HG02678 (cell line): ENCODE measurements around the gene SHISAL1.

Experiments used
- ATAC-seq: cut with Tn5 transposase; IDR thresholded peaks from one replicate; pipeline ENCODE4 v1.9.1; 2021; ENCODE audit warnings: mild to moderate bottlenecking, moderate library complexity; ENCODE audit not compliant: unreplicated experiment

The SHISAL1 gene

DNA sequence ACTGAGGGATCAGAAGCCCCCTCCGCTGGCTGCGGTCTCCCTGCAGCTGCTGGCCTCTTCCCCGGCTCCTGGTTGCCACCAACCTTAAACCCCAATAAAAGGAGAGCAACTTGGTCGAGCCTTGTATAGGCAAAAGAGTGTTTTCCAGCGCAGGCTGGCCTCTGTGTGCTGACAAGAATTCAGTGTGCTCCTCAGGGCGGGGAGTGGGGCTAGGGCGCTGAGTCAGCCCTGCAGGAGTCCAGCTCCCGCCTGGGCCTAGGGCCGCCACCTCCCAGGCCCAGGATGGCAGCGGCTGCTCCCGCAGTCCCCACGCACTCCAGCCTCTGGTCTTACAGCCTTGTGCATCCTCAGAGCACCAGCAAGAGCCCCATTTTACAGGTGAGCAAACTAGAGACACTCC, at the start of gene SHISAL1:
Gene SHISAL1, minus strand, starts transcription at position 186 of the 400 bp plus-strand sequence. CDS start 12,006 bp downstream, outside the sequence.
- ATAC-seq, result no peak

DNA sequence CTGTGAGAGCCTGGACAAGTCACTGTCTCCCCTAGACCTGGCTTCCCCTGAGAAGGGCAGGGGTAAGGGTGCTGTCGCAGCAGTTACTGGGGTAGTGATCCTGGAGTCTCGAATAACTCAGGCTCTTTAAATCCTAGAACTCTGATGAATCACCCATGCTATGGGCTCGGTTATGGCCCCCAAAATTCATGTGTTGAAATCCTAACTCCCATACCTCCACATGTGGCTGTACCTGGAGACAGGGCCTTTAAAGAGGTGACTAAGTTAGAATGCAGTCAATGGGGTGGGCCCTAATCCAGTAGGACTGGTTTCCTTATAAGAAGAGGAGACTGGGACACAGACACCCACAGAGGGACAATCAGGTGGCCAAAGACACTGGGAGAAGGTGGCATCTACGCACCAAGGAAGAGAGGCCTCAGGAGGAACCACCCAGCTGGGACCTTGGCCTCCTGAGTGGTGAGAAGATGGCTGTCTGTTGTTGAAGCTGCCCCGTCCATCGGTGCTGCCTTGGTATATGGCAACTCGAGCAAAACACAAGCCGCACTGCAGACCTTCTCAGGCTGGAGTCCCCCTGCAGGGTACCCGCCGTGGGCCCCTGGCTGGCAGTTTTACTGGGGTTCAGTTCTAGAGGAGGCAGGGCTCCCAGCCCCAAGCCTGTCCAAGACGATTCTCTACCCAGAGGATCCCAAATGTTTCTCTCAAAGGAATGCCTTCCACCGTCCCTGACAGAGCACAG, 48.8 kb upstream of the SHISAL1 start:
- ATAC-seq, result no peak

DNA sequence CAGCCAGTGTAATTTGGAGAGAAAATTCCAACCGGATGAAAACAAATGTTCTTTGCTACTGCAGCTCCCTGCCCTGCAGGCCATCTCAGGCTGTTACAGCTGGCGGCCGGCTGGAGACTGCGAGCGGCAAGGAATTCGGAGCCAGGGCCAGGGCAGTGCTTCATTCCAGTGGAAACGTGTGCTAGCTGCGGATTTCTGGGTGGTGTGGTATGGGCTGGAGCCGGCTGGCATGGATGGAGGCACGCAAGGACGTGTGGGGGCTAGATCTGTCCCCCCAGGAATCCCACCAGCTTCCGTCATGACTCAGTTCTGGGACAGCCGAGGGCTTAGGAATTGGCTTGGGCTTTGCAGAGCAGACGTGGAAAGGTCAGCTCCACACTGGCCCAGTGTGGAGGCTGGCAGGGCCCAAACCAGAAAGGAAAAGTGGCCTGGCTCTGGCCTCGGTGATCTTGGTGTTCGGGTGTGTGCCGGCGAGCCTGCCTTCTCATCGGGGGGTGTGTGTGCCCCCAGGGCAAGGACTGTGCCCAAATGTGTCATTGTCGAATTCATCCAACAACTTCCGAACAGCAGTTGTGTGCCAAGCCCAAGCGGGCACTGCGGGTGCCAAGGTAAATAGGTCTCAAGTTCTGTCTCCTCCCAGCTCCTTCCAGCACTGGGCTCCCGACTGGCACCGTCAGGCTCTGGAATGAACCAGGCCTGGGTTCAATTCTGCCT, 48.1 kb upstream of the SHISAL1 start:
- no peak for ATAC-seq

DNA sequence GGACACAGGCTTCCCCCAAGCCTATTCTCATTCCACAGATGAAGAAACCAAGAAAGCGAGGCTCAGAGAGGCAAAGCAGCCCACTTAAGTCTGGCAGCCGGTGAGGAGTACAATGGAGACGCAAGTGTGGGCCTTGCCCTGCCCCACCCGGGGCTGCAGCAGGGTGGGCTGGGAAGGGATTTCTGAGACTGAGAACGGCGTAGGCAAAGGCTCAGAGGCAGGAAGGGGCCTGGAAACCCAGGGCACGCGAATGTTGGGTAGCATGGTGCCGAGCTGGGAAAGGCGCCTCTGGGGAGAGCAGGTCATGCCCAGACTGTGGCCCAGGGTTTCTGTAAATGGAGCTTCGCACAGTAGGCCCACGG, 47.5 kb upstream of the SHISAL1 start:
- no peak for ATAC-seq

DNA sequence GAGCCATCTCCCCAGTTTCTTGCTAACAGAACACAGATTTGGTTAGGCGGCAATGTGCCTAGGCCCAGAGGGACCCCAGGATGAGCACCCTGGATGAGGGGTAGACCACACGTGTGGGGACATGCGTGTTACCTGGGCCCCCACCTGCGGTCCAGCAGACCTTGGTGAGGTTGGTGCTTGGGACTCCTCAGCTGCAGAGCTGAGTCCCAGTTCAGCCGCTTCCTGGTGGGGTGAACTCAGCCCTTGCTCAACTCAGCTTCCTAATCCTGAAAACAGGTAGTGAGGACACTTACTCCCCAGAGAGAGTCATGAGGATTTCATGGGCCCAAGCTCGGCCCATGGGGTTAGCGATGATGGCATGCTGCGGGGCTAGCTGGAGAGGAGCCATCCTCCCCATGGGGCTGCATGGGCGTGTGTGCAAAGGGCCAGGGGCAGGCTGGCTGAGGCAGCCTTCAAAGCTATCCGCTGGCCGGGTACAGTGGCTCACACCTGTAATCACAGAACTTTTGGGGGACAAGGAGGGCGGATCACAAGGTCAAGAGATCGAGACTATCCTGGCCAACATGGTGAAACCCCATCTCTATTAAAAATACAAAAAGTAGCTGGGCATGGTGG, 46.9 kb upstream of the SHISAL1 start:
- no peak for ATAC-seq

DNA sequence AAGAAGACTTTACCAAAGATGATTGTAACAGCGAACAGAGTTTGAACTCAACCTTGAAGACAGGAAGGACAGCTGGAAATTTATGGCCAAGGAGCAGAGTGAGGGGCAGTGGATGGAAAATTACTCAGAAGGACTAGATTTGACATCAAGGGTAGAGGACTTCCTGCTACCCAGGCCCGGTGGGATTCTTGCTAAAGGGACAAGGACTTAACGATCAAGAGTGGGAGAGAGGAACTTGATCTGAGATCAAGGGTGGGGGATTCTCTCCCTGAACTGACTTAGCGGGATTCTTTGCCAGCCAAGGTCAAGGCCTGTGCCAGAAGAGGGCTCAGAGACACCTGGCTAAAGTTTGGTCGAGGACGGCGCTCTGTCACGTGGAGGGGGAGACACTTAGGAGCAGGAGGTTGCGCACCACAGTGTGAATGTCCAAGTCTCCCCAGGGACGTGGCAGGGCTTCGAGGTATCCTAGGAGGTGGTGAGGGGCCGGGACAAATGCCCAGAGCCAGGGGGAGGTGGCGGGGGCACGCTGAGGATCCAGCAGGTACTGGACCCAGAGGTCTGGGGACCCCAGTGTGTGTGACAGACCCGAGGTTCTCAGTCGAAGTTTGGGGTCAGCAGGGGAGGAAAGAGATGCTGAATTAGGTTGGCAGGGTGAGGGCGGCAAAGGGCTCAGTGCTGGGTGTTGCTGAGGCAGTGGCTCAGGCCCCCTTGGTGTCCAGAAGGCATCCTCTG, 46.1 kb upstream of the SHISAL1 start:
- ATAC-seq, result no peak

DNA sequence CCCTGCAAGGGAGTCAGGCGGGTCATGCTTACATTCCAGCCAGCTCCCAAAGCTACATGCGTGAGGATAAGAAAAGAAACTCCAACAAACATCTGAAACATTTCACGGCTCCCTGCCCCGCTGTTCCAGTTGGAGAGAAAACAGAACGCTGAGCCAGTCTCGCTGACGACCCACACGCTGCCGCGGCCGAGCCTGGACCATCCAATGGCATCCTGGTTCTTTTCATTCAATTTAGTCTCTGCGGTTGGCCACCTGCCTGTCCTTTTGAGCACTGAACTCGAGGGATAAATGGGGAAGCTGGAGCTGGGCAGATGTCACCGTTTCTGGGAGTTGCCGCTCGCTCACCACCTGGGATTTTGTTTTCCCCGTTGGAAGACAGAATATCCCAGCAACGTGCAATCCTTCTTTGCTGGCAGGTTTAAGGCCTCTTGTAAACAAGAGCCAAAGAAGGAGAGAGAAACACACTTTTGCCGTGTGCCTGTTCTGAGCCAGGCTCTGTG, 45.3 kb upstream of the SHISAL1 start:
- ATAC-seq, result no peak

DNA sequence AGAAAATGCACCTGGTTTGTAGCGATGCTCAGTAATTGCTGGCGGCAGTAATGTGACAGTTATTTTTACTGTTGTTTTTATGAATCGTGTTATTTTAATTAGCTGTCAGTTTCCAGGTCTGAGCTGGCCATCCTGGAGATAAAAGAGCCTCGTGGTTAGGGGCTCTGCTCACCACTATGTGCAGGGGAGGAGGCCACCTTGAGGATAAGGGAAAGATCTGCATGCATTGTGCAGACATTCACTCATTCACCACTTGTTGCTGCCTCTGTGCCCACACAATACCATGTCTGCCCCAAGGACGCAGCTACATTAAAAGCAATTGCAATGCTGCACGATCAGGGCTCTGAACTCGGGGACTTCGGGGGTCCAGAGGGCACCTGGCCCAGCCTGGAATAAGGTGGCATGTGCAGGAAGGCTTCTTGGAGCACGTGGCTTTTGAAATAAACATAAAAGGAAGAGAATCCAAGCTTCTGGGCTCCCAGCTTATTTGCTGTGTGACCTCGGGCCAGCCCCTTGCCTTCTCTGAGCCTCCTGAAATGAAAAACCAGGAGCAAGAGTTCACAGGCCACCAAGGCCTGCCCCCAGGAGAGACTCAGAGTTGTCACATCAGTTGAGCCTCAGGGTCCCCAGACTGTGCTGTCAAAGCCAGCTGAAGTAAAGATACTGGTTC, 44.7 kb upstream of the SHISAL1 start:
- ATAC-seq, result no peak

DNA sequence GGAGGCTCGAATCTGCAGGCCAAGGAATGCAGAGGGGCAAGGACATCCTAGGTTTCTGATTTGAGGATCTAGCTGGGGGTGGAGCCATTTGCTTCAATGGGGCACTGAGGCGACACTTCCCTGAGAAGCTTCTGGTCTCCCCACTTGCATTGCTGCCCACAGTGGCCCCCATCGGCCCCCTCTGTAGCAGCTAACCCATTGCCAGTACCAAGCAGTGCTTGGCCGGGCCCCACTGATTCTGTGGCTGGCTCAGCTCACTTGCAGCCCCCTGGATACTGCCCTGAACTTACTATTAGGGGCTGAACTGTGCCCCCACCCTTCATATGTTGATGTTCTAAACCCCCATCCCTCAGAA, 42.9 kb upstream of the SHISAL1 start:
- ATAC-seq, result no peak

DNA sequence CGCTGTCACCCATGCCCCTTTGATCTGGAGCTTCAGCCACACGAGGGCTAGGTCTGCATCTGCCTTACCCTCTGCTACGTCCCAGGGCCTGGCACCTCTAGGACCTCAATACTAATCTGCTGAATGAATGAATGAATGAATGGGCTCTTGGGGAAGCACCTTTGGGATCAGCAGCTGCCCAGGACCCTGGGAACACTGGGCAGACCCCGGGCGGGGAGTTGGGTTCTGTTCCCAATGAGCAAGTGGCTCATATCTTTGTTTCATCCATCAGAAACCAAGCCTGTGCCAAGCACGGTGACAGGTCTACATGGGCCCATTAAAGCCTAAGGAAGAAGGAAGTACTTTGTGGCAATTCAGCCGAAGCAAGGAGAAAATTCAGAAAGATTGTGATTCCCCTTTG, 41.5 kb upstream of the SHISAL1 start:
- no peak for ATAC-seq

DNA sequence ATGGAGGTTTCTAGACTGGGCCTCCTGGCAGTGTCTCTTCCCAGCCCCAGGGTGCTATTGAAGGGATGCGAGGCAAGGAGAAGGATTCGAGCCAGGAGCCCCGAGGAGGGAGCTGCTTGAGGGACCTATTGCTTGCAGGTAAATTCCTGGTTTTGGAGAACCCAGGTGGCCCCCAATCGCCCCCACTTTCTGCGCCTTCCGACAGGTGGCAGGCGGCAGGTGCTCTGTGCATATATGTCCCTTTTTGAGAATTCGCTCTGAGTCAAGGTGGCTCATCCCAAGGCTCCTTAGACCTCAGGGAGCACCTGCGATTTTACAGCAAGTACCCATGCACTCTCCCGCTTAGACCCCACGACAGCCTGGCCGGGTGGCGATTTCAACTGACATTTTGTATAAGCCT, 40.3 kb upstream of the SHISAL1 start:
- no peak for ATAC-seq

DNA sequence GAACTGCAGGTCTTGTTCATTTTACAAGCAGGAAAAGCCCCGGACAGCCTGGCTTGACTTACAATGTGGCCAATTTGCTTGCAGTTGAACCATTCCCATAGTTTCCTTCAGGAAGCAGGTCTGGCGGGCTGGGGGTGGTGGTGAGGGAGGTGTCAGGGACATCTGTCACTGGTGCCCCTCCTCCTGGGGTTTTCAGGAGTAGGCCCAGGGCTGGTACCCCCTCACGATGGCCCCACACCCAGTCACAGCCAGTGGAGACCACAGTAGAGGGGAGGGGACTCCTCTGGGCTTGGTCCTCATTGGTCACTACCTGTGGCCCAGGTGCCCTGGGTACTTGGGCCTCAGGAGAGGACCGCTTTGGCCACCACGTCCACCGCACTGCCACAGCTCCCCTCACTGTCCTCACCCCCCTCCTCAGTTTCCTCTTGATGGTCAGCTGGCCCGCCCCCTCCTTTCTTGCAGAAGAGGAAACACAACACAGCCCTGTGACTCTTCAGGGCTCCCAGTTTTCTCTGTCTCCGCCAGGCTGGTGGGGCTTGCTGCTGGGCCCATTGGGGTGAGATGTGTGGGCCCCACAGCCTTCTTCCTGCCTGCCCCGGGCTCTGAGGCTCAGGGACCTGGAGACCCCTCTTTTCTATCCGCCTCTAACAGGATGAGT, 39.8 kb upstream of the SHISAL1 start:
- no peak for ATAC-seq

DNA sequence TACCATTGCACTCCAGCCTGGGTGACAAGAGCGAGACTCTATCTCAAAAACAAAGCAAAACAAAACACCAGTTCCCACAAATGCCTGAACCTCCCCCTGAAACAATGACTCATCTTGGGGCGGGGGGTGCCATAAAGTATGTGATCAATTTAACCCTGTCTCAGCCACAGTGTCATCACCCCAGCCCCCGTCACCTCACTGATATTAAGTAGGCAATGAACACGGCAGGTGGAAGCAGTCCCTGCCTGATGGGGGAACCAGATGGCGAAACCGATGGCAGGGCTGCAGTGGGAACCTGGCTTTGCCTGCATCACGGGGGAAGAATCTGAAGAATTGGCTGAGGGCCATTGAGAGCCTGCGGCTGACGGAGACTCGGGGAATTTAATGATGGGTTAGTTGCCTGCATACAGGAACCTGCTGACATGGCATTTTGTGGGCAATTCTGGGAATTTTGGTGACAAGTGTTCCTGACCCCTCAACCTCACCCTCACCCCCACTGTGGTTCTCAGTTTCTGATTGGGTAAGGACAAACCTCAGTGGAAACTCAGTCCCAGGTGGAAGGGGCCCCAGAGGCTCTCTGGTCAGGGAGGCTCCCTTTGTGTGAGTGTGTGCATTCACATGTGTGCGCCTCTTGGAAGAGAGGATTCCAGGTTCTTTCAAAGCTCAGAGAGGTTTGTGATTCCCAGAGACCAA, 39.1 kb upstream of the SHISAL1 start:
- no peak for ATAC-seq

DNA sequence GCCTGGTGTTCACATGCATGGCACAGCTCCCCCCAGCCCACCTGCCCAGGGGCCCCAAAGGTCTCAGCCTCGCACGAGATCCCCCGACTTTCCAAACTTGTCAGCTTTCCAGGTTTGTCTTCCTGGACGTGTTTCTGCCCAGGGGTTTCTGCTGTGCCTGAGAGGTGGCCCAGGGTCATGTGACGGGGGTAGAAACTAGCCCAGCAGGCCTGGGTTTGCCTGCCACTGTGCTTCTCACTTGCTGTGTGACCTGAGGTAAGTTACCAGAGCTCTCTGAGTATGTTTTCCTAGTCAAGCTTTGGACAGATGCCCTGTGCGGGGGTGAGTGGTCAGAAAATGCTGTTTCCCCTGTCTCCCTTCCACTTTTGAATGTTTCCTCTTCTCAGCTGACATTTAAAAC, 38.3 kb upstream of the SHISAL1 start:
- no peak for ATAC-seq

DNA sequence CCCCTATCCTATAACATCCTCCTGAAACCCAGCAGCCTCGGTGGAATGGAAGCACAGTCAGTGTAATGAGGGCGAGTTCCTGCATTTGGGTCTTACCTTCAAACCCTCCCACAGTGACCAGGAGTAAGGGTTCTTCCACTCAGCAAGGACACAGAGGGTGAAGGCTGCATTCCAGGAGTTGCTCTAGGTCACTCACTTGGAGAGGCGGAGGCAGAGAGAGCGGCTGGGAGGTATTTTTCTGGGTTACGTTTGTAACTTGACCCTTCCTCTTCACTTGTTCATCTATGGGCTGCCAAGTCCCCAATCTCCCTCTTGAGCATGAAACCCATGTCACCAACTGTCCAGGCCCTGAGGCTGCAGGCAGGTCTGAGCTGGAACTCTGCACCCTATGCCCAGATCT, 36.8 kb upstream of the SHISAL1 start:
- ATAC-seq, result no peak

DNA sequence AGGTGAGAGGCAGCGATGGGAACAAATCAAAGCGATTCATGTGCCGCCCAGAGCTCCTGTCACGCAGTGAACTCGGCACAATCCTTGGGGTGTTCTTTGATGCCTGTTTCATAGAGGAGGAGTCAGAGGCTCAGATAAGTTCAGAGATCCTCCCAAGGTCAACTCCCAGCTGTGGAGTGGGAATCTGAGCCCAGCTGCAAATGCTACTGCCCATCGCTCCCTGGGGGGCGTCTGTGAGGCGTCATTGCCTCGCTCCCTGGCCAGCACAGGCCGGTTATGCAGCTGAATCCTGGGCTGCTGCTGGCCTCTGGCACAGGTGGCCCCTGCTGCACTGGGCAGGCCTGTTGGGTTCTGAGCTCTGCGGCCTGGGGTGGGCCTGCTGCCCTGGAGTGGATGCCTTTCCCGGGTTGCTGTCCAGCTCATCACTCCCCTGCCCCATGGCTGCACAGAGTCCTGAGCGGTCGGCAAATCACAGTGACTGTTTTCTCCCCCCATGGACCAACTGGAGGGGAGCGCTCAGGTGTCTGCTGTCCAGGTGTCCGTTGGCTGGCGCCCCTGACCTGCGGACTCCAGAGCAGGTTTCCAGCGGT, 36.3 kb upstream of the SHISAL1 start:
- ATAC-seq, result no peak

DNA sequence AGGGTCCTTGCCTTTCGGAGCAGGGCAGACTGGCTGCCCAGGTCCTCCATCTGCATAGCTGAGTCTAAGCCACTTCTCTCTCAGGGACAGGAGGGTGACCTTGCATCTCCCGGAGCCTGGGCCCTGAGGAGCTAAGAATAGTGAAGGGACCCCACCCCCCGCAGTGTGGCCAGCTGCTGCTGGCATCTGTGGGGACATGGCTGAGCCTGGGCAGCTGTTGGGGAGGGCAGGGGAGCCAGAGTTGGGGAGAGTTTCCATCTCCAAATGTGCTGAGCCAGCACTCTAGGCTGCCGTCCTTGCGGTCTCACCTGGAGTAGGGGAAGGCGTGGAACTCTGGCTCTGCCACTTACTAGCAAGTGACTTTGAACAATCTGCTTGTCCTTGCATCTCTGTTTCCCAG, 34.8 kb upstream of the SHISAL1 start:
- ATAC-seq, result no peak

DNA sequence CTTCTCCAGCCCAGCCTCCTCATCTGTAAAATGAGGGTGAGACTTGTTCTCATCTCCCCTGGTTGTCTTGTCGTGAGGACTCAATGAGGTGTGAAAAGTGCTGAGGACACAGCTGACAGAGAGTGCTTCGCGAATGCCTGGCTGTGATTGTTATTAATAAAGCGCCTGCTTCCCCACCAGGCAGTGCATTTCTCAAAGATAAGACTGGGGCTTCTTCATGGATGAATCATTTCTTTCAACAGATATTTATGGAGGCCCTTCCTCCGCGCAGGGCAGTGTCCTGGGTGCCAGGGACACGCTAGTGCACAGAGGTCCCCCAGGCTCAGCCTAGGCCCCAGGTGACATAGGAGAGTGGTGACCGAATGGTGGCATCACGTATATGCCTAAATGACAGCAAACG, 34.3 kb upstream of the SHISAL1 start:
- ATAC-seq, result no peak

DNA sequence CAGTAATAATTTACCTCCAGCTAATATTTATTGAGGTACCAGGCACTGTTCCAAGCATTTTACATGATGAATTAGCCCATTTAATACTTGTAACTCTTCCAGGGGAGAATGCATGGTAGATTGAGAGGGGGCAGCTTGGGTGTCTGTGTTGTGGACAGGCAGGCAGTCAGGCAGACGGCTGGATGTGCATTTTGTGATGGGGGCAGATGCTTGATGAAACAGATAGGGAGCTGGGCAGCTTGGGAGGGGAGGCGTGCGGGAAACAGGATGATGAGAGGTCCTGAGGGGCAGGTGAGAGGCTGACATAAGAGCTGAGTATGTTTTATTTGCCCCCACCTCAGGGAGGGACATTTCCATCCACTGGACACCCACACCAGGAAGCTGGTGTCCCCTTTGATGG, 33.1 kb upstream of the SHISAL1 start:
- no peak for ATAC-seq
